Right ventricle myocardium superior (tissue), 1 donor: ENCODE results near the gene RANBP10. TPM values are rescaled to one million over a fixed set of nuclear protein-coding genes. Genes with fewer than 3 reads are reported as not detected.
"Not testable (repeated sequence)": the region's sequence is repeated elsewhere in the genome, so short reads cannot be mapped to it uniquely, and the experiment has no call there.

Experiments
- ATAC-seq: fragments of 200-7000 bp; cut with Tn5 transposase; one replicate; pipeline ENCODE4 v1.9.1; 2020; ENCODE audit warnings: mild to moderate bottlenecking; ENCODE audit not compliant: poor library complexity
- DNase-seq: peaks from one replicate; pipeline ENCODE4 v3.0.0-alpha.2; 2020
- intact Hi-C: fragments of 100-400 bp; cut with DNase I; formaldehyde crosslinking; loops from one replicate; pipeline ENCODE4 v1.11.2; 2022
- long read RNA-seq: library from polyadenylated mRNA; unstranded; transcript quantifications from one replicate; pipeline ENCODE4 v2.0.0, GENCODE V29; 2021
- total RNA-seq: library from RNA; stranded (reverse); fragmentation: NEBNext Ultra II Directional; extraction: Animal tissue kit (Norgen Biotek cat#: 25700); gene quantifications from one replicate; pipeline ENCODE4 v1.2.1, GENCODE V29; 2021
- donor health status: DM: no; HTN: yes; CAD: no; lungs with severe emphysema.

Gene RANBP10
- total RNA-seq = 10.9 TPM
- long read RNA-seq, full-length matches to known transcripts = 6 of 18 reads
- long read RNA-seq, partial matches to known transcripts = 3 of 18 reads
- long read RNA-seq, other reads (novel, unspliced or antisense) = 9 of 18 reads

GRCh38 chr16:67806428-67807147 is at the start of gene RANBP10, which contains the start of gene TSNAXIP1:
Gene RANBP10 (minus strand): TSS chr16:67806560. CDS start chr16:67806536, 24 bp downstream.
Gene TSNAXIP1 (plus strand): TSS chr16:67806889. CDS start chr16:67807150, 261 bp downstream.
- peak; percentile 97 for DNase-seq
- peak; percentile 98 for ATAC-seq
- intact Hi-C loops = loop anchor here (10.0 kb wide), 1 partner anchor 132 kb away; no protein-coding TSS in a partner anchor

- ATAC-seq (no peak), DNase-seq (no peak)
Measured at GRCh38 chr16:67855789-67856188, 49.4 kb upstream of the RANBP10 start.

GRCh38 chr16:67853670-67854069 is 47.3 kb upstream of the RANBP10 start:
- ATAC-seq (no peak), DNase-seq (no peak)
- intact Hi-C loops = no loop called here

More at GRCh38 chr16:67855789-67856188, 49.4 kb upstream of the RANBP10 start:
- intact Hi-C loops = no loop called here

GRCh38 chr16:67848118-67848517 is 41.8 kb upstream of the RANBP10 start:
- ATAC-seq (no peak), DNase-seq (no peak)
- intact Hi-C loops = no loop called here

- intact Hi-C loops = no loop called here
- DNase-seq = peak; percentile 79
- ATAC-seq = peak; percentile 67
Measured at GRCh38 chr16:67847064-67847861, 40.9 kb upstream of the RANBP10 start, which contains the start of gene CENPT. Gene CENPT (minus strand): TSS chr16:67847693. CDS start chr16:67833859, 13,834 bp downstream.

GRCh38 chr16:67846320-67847063 is 40.1 kb upstream of the RANBP10 start, which contains the start of gene NUTF2:
Gene NUTF2 (plus strand): TSS chr16:67846933. CDS start chr16:67865131, 18,198 bp downstream.
- ATAC-seq (peak; percentile 89), DNase-seq (peak; percentile 98)
- intact Hi-C loops = no loop called here

GRCh38 chr16:67846063-67846319 is 39.6 kb upstream of the RANBP10 start:
- DNase-seq (no peak), ATAC-seq (no peak)
- intact Hi-C loops = no loop called here

- intact Hi-C loops = no loop called here
- DNase-seq (no peak), ATAC-seq (no peak)
Measured at GRCh38 chr16:67845291-67846062, 39.1 kb upstream of the RANBP10 start.

- ATAC-seq = no peak
- intact Hi-C loops = no loop called here
Measured at GRCh38 chr16:67844497-67844896, 38.1 kb upstream of the RANBP10 start.

GRCh38 chr16:67843343-67843765 is 37.0 kb upstream of the RANBP10 start:
- intact Hi-C loops = no loop called here
- ATAC-seq = no peak
- no peak for DNase-seq

More at GRCh38 chr16:67844497-67844896, 38.1 kb upstream of the RANBP10 start:
- DNase-seq = no peak

- DNase-seq (peak; percentile 66), ATAC-seq (peak; percentile 8)
- intact Hi-C loops = no loop called here
Measured at GRCh38 chr16:67842509-67843342, 36.4 kb upstream of the RANBP10 start.

- intact Hi-C loops = no loop called here
- peak; percentile 95 for DNase-seq
- ATAC-seq = peak; percentile 83
Measured at GRCh38 chr16:67841816-67842508, 35.6 kb upstream of the RANBP10 start, which contains the start of gene THAP11. Gene THAP11 (plus strand): TSS chr16:67842320. CDS start chr16:67842555, 235 bp downstream.

GRCh38 chr16:67841198-67841815 is 34.9 kb upstream of the RANBP10 start:
- ATAC-seq (peak; percentile 3), DNase-seq (no peak)
- intact Hi-C loops = no loop called here

GRCh38 chr16:67837811-67838210 is 31.5 kb upstream of the RANBP10 start:
- intact Hi-C loops = no loop called here
- DNase-seq = no peak
- no peak for ATAC-seq

- DNase-seq, ATAC-seq, intact Hi-C loops: not testable (repeated sequence)
Measured at GRCh38 chr16:67837190-67837589, 30.8 kb upstream of the RANBP10 start.

GRCh38 chr16:67834242-67834614 is 27.9 kb upstream of the RANBP10 start:
- intact Hi-C loops = no loop called here
- no peak for ATAC-seq
- no peak for DNase-seq
